OCI-LY1 (cell line): ENCODE data around the gene PCDHGB5.

ENCODE experiments used
- CTCF ChIP-seq: fragments of 200-600 bp; sonication (generic), shearing (Covaris generic); IDR thresholded peaks from 2 replicates; pipeline ENCODE4 v1.5.1; 2017; ENCODE audit warnings: mild to moderate bottlenecking, antibody characterized with exemption, low read length, moderate library complexity, mixed read lengths
- EZH2 ChIP-seq: fragments of 200-600 bp; sonication (generic), shearing (Covaris generic); IDR thresholded peaks from 2 replicates; pipeline ENCODE4 v1.8.0; 2017; ENCODE audit warnings: borderline replicate concordance, mixed run types, mild to moderate bottlenecking, antibody characterized with exemption, low read length, moderate library complexity, mixed read lengths

GRCh38 chr5:141398608-141399007 is 861 bp downstream of the PCDHGB5 start:
- TF ChIP-seq CTCF (no peak), EZH2 (no peak)
